Measurements from ENCODE around the gene VNN1. TPM values are rescaled to one million over a fixed set of nuclear protein-coding genes. Genes with fewer than 3 reads are reported as not detected.
"Not testable (repeated sequence)": the region's sequence is repeated elsewhere in the genome, so short reads cannot be mapped to it uniquely, and the experiment has no call there.

The VNN1 gene
- total RNA-seq, 1 experiment from 2014 or later: not detected

- H3K9me3 ChIP-seq (ENCODE audit: low read length); H4K20me1 ChIP-seq (ENCODE audit: insufficient read depth, low read depth, low read length); H3K4me2 ChIP-seq (ENCODE audit: low read depth, low read length, poor library complexity, severe bottlenecking); H3K36me3 ChIP-seq (ENCODE audit: insufficient read depth, low read length); H3K4me3 ChIP-seq (ENCODE audit: low read length); H3K27me3 ChIP-seq (ENCODE audit: low read length); H3K27ac ChIP-seq (ENCODE audit: low read length); H2AFZ ChIP-seq (ENCODE audit: low read length); H3K9me2 ChIP-seq (replicated peaks; ENCODE audit: insufficient read depth, low read length); H3K9ac ChIP-seq (ENCODE audit: low read length); DNase-seq; H3K4me1 ChIP-seq (ENCODE audit: low read length); H3K79me2 ChIP-seq (ENCODE audit: low read length): not testable (repeated sequence)
Measured at GRCh38 chr6:132635906-132636305, 77.9 kb downstream of the VNN1 start.

- H3K27me3 ChIP-seq (ENCODE audit: low read length); H3K9me2 ChIP-seq (replicated peaks; ENCODE audit: insufficient read depth, low read length); H3K9ac ChIP-seq (ENCODE audit: low read length); H3K36me3 ChIP-seq (ENCODE audit: insufficient read depth, low read length); H3K4me2 ChIP-seq (ENCODE audit: low read depth, low read length, poor library complexity, severe bottlenecking); H3K9me3 ChIP-seq (ENCODE audit: low read length); H3K79me2 ChIP-seq (ENCODE audit: low read length); H3K4me1 ChIP-seq (ENCODE audit: low read length); DNase-seq; H3K27ac ChIP-seq (ENCODE audit: low read length); H4K20me1 ChIP-seq (ENCODE audit: insufficient read depth, low read depth, low read length); H2AFZ ChIP-seq (ENCODE audit: low read length); H3K4me3 ChIP-seq (ENCODE audit: low read length): not testable (repeated sequence)
Measured at GRCh38 chr6:132635288-132635687, 78.6 kb downstream of the VNN1 start.

DNA sequence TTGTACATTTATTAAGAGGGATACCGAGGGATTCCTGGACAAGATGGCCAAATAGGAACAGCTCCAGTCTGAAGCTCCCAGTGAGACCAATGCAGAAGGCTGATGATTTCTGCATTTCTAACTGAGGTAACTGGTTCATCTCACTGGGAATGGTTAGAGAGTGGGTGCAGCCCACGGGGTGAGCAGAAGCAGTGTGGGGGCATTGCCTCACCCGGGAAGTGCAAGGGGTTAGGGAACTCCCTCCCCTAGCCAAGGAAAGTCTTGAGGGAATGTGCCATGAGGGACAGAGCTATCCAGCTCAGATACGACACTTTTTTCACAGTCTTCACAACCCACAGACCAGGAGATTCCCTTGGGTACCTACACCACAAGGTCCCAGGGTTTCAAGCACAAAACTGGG is 79.1 kb downstream of the VNN1 start:
- H3K27me3 ChIP-seq (ENCODE audit: low read length): no peaks in the 10 kb centered on the region
- H3K27ac ChIP-seq (ENCODE audit: low read length): no peak overlapping the region
- H3K9me2 ChIP-seq (replicated peaks; ENCODE audit: insufficient read depth, low read length): no peaks in the 10 kb centered on the region
- H2AFZ ChIP-seq (ENCODE audit: low read length): no peak overlapping the region
- DNase-seq: no peak
- no peak overlapping the region for H3K9ac ChIP-seq (ENCODE audit: low read length)
- H3K4me3 ChIP-seq (ENCODE audit: low read length): no peak overlapping the region
- H3K9me3 ChIP-seq (ENCODE audit: low read length): no peaks in the 10 kb centered on the region
- no peaks in the 10 kb centered on the region for H3K79me2 ChIP-seq (ENCODE audit: low read length)
- H3K4me2 ChIP-seq (ENCODE audit: low read depth, low read length, poor library complexity, severe bottlenecking): no peak overlapping the region
- peaks cover 4% of the 10 kb centered on the region for H3K4me1 ChIP-seq (ENCODE audit: low read length)
- no peaks in the 10 kb centered on the region for H3K36me3 ChIP-seq (ENCODE audit: insufficient read depth, low read length)
- H4K20me1 ChIP-seq (ENCODE audit: insufficient read depth, low read depth, low read length): no peaks in the 10 kb centered on the region

- Histone ChIP-seq H3K9me3 (ENCODE audit: low read length) (no peaks in the 10 kb centered on the region), H3K4me1 (ENCODE audit: low read length) (peaks cover 4% of the 10 kb centered on the region), H3K9ac (ENCODE audit: low read length) (no peak overlapping the region), H2AFZ (ENCODE audit: low read length) (no peak overlapping the region), H4K20me1 (ENCODE audit: insufficient read depth, low read depth, low read length) (no peaks in the 10 kb centered on the region), H3K27me3 (ENCODE audit: low read length) (no peaks in the 10 kb centered on the region), H3K36me3 (ENCODE audit: insufficient read depth, low read length) (no peaks in the 10 kb centered on the region), H3K27ac (ENCODE audit: low read length) (no peak overlapping the region), H3K79me2 (ENCODE audit: low read length) (no peaks in the 10 kb centered on the region), H3K9me2 (replicated peaks; ENCODE audit: insufficient read depth, low read length) (no peaks in the 10 kb centered on the region), H3K4me3 (ENCODE audit: low read length) (no peak overlapping the region), H3K4me2 (ENCODE audit: low read depth, low read length, poor library complexity, severe bottlenecking) (no peak overlapping the region)
- DNase-seq: no peak
Measured at GRCh38 chr6:132633362-132633761, 80.5 kb downstream of the VNN1 start.

Other genes starting within 250 kb of the VNN1 start
- gene STX7, start 200.9 kb downstream of the VNN1 start, total RNA-seq (2014; rRNA removed; shearing (Covaris generic); ENCODE audit: low replicate concordance): 38.5 and 39.7 TPM in 2 replicates
- gene TAAR9, start 175.8 kb downstream of the VNN1 start, total RNA-seq (2014; rRNA removed; shearing (Covaris generic); ENCODE audit: low replicate concordance): not detected in 2 replicates
- not detected in 2 replicates for gene TAAR8, start 161.4 kb downstream of the VNN1 start, total RNA-seq (2014; rRNA removed; shearing (Covaris generic); ENCODE audit: low replicate concordance)
- not detected in 2 replicates for gene TAAR6, start 143.7 kb downstream of the VNN1 start, total RNA-seq (2014; rRNA removed; shearing (Covaris generic); ENCODE audit: low replicate concordance)
- gene TAAR5, start 124.3 kb downstream of the VNN1 start, total RNA-seq (2014; rRNA removed; shearing (Covaris generic); ENCODE audit: low replicate concordance): not detected in 2 replicates
- not detected in 2 replicates for gene TAAR2, start 89.8 kb downstream of the VNN1 start, total RNA-seq (2014; rRNA removed; shearing (Covaris generic); ENCODE audit: low replicate concordance)
- not detected in 2 replicates for gene TAAR1, start 54.9 kb downstream of the VNN1 start, total RNA-seq (2014; rRNA removed; shearing (Covaris generic); ENCODE audit: low replicate concordance)
- gene VNN2, start 43.8 kb upstream of the VNN1 start, total RNA-seq (2014; rRNA removed; shearing (Covaris generic); ENCODE audit: low replicate concordance): 43.4 and 48.9 TPM in 2 replicates
- gene SLC18B1, start 84.6 kb upstream of the VNN1 start, total RNA-seq (2014; rRNA removed; shearing (Covaris generic); ENCODE audit: low replicate concordance): 0.60 and 0.72 TPM in 2 replicates
- 1,944 and 3,479 TPM in 2 replicates for gene RPS12, start 100.5 kb upstream of the VNN1 start, total RNA-seq (2014; rRNA removed; shearing (Covaris generic); ENCODE audit: low replicate concordance)

Data from Karpas-422 (cell line).